Measurements from ENCODE around the gene TRPM5. TPM values are rescaled to one million over a fixed set of nuclear protein-coding genes. Genes with fewer than 3 reads are reported as not detected.
"Not testable (repeated sequence)": the region's sequence is repeated elsewhere in the genome, so short reads cannot be mapped to it uniquely, and the experiment has no call there.

Gene TRPM5
- total and polyA plus RNA-seq, 7 donors, result 0.60 to 2.8 TPM; not detected in 5

DNA sequence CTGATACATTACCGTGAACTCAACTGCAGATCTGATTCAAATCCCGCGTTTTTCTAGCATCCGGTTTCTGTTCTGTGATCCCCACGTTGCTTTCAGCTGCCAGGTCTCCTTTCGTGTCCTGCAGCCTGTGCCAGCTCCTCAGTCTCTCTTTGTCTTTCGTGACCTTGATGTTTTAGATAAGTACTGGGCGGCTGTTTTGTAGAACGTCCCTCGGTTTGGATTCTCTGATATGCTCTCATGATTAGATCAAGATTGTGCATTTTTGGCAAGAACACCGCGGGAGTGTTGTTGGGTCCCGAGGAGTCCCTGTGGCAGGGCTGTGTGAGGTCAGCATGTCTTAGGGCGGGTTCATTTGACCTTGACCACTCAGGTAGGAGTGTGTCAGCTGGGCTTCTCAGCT lies 39.1 kb upstream of the TRPM5 start:
- H3K36me3 ChIP-seq, result no peaks in the 10 kb centered on the region
- DNase-seq, result no peak
- 16 to 65% methylated on average over 14 of the region's 14 CpGs for WGBS, 2 donors
- H3K4me1 ChIP-seq, result no peaks in the 10 kb centered on the region
- H3K9me3 ChIP-seq, result peaks cover 0 to 7% (median 3%) of the 10 kb centered on the region in 4 donors
- no peak for TF ChIP-seq POLR2A (IDR thresholded peaks at IDR 0.05)
- no peak for TF ChIP-seq POLR2AphosphoS5 (IDR thresholded peaks at IDR 0.05)
- TF ChIP-seq, protein P1, sequence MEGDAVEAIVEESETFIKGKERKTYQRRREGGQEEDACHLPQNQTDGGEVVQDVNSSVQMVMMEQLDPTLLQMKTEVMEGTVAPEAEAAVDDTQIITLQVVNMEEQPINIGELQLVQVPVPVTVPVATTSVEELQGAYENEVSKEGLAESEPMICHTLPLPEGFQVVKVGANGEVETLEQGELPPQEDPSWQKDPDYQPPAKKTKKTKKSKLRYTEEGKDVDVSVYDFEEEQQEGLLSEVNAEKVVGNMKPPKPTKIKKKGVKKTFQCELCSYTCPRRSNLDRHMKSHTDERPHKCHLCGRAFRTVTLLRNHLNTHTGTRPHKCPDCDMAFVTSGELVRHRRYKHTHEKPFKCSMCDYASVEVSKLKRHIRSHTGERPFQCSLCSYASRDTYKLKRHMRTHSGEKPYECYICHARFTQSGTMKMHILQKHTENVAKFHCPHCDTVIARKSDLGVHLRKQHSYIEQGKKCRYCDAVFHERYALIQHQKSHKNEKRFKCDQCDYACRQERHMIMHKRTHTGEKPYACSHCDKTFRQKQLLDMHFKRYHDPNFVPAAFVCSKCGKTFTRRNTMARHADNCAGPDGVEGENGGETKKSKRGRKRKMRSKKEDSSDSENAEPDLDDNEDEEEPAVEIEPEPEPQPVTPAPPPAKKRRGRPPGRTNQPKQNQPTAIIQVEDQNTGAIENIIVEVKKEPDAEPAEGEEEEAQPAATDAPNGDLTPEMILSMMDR (IDR thresholded peaks at IDR 0.05), result no peak
- TF ChIP-seq EP300 (IDR thresholded peaks at IDR 0.05), result no peak
- no peak overlapping the region for H3K4me3 ChIP-seq
- intact Hi-C loops (cut with DNase I), result no loop called here
- peaks cover 0 to 38% (median 0%) of the 10 kb centered on the region in 3 donors for H3K27me3 ChIP-seq
- no peak overlapping the region for H3K27ac ChIP-seq

DNA sequence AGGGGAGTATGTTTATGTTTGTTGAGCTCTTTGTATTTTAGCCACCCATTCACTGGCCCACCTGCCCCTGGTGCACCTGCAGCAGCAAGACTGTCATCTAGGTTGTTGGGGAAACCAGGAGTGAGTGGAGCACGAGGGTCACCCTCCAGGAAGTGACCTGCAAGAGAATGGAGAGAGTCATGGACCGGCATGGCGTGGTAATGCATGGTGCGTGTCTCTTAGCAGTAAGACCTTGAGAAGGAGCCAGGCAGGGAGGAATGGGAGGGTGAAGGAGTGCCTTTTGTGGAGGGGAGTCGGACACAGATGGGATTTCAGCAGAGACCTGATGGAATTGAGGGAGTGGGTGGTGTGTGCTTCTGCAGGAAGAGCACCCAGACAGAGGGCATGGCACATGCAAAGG lies 38.4 kb upstream of the TRPM5 start:
- no peaks in the 10 kb centered on the region for H3K36me3 ChIP-seq
- 85 to 86% methylated on average over 5 of the region's 5 CpGs for WGBS, 2 donors

DNA sequence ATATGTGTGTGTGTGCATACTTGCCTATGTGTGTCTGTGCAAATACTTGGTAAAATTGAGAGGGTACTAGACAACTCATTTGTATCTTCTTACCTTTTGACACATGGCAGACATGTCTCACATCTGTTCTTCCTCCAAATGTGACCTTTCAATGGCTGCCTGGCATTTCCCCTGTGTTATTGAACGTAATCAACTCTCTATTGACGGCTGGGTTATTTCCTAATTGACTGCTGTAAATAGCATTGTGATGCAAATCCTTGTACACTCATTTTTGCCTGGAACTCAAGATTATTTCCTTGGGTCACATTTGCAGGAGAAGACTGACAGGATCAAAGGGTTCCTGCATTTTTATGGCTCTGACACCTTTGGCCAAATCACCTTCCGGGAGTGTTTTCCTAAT lies 37.9 kb upstream of the TRPM5 start:
- DNase-seq, result no peak
- H3K4me3 ChIP-seq, result no peak overlapping the region
- peaks cover 0 to 38% (median 0%) of the 10 kb centered on the region in 3 donors for H3K27me3 ChIP-seq
- peaks cover 0 to 7% (median 0%) of the 10 kb centered on the region in 4 donors for H3K9me3 ChIP-seq
- 38 to 58% methylated on average over 3 of the region's 3 CpGs for WGBS, 2 donors
- H3K4me1 ChIP-seq, result no peaks in the 10 kb centered on the region
- intact Hi-C loops (cut with DNase I), result no loop called here
- no peak overlapping the region for H3K27ac ChIP-seq
- H3K36me3 ChIP-seq, result no peaks in the 10 kb centered on the region
- TF ChIP-seq EP300 (IDR thresholded peaks at IDR 0.05), result no peak
- TF ChIP-seq, protein P1 (IDR thresholded peaks at IDR 0.05), result no peak

More for the DNA sequence above, 38.4 kb upstream of the TRPM5 start:
- Histone ChIP-seq H3K4me1 (no peaks in the 10 kb centered on the region), H3K27ac (no peak overlapping the region), H3K9me3 (peaks cover 0 to 7% (median 0%) of the 10 kb centered on the region in 4 donors), H3K4me3 (no peak overlapping the region), H3K27me3 (peaks cover 0 to 38% (median 0%) of the 10 kb centered on the region in 3 donors)
- TF ChIP-seq POLR2A (IDR thresholded peaks at IDR 0.05) (no peak), POLR2AphosphoS5 (IDR thresholded peaks at IDR 0.05) (no peak), EP300 (IDR thresholded peaks at IDR 0.05) (no peak)
- TF ChIP-seq, protein P1 (IDR thresholded peaks at IDR 0.05), result no peak
- DNase-seq, result no peak
- intact Hi-C loops (cut with DNase I), result no loop called here

DNA sequence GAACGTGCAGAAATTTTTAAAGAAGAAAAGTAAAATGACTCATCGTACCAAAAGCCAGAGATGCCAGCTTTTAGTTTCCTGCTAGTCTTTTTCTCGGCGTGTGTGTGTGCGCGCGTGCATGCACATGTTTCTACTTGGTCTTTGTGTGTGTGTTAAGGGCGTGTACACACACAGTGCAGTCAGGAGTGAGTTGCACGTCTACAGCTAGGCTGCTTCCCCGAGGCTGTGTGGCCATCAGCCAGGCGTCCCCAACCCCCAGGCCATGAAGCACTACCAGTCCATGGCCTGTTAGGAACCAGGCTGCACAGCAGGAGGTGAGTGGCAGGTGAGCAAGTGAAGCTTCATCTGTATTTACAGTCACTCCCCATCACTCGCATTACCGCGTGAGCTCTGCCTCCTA lies 36.9 kb upstream of the TRPM5 start:
- H3K4me3 ChIP-seq, result no peak overlapping the region
- no peak overlapping the region for H3K27ac ChIP-seq
- H3K36me3 ChIP-seq, result no peaks in the 10 kb centered on the region
- no peaks in the 10 kb centered on the region for H3K9me3 ChIP-seq
- TF ChIP-seq, protein P1 (IDR thresholded peaks at IDR 0.05), result no peak
- no peak for TF ChIP-seq POLR2A (IDR thresholded peaks at IDR 0.05)
- TF ChIP-seq EP300 (IDR thresholded peaks at IDR 0.05), result no peak
- no peak for TF ChIP-seq POLR2AphosphoS5 (IDR thresholded peaks at IDR 0.05)
- no peaks in the 10 kb centered on the region for H3K4me1 ChIP-seq
- intact Hi-C loops (cut with DNase I), result no loop called here
- H3K27me3 ChIP-seq, result peaks cover 0 to 38% (median 0%) of the 10 kb centered on the region in 3 donors
- WGBS, 2 donors, result 52 to 71% methylated on average over 14 of the region's 14 CpGs
- no peak for DNase-seq

DNA sequence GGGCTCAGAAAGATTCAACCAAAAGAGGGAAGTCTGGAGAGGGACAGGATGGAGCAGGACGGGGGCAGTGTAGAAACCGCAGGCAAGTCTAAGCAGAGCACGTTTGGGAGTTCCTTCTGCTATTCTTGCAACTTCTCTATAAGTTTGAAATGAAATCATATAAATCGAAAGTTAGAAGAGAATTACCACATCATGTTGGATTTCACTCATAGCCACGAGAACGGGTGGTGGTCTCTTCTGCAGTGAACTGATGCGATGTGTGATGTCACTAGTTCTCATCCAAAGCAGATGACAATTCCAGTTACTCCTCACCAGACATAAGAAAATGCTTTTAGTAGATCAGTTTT lies 36.5 kb upstream of the TRPM5 start:
- no peak overlapping the region for H3K27ac ChIP-seq
- TF ChIP-seq, protein P1 (IDR thresholded peaks at IDR 0.05), result no peak
- TF ChIP-seq EP300 (IDR thresholded peaks at IDR 0.05) (no peak), POLR2A (IDR thresholded peaks at IDR 0.05) (no peak), POLR2AphosphoS5 (IDR thresholded peaks at IDR 0.05) (no peak)
- 43 to 74% methylated on average over 7 of the region's 7 CpGs for WGBS, 2 donors

DNA sequence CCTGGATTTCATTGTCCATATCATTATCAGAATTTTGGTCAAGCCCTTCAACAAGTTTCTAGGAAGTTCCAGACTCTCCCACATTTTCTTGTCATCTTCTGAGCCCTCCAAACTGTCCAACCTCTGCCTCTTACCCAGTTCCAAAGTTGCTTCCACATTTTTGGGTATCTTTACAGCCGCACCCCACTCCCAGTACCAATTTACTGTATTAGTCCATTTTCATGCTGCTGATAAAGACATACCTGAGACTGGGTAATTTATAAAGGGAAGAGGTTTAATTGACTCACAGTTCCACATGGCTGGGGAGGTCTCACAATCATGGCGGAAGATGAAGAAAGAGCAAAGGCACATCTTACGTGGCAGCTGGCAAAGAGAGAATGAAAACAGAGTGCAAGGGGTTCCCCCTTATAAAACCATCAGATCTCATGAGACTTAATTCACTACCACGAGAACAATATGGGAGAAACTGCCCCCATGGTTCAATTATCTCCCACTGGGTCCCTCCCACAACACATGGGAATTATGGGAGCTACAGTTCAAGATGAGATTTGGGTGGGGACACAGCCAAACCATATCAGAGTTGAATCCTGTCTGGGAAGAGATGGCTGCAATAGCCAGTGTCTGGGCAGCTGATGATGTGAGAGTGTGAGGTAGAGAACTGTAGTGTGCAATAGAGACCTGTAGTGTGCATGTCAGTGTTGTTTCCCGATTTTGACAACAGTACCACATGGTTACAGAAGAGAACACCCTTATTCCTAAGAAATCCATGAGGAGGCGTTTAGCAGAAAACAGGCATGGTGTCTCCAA lies 36.0 kb upstream of the TRPM5 start:
- 66 to 76% methylated on average over 6 of the region's 6 CpGs for WGBS, 2 donors
- H3K9me3 ChIP-seq; H3K4me1 ChIP-seq; H3K4me3 ChIP-seq; intact Hi-C loops (cut with DNase I); DNase-seq; H3K36me3 ChIP-seq; H3K27ac ChIP-seq: not testable (repeated sequence)
- H3K27me3 ChIP-seq, result peaks cover 0 to 34% (median 0%) of the 10 kb centered on the region in 3 donors

More for the DNA sequence above, 36.5 kb upstream of the TRPM5 start:
- Histone ChIP-seq H3K4me1 (no peaks in the 10 kb centered on the region), H3K4me3 (no peak overlapping the region), H3K9me3 (no peaks in the 10 kb centered on the region), H3K36me3 (no peaks in the 10 kb centered on the region), H3K27me3 (peaks cover 0 to 38% (median 0%) of the 10 kb centered on the region in 3 donors)
- intact Hi-C loops (cut with DNase I), result no loop called here
- DNase-seq, result no peak

Measured in sigmoid colon (tissue), 7 donors.